ENCODE results near the gene MACROD2.

DNA sequence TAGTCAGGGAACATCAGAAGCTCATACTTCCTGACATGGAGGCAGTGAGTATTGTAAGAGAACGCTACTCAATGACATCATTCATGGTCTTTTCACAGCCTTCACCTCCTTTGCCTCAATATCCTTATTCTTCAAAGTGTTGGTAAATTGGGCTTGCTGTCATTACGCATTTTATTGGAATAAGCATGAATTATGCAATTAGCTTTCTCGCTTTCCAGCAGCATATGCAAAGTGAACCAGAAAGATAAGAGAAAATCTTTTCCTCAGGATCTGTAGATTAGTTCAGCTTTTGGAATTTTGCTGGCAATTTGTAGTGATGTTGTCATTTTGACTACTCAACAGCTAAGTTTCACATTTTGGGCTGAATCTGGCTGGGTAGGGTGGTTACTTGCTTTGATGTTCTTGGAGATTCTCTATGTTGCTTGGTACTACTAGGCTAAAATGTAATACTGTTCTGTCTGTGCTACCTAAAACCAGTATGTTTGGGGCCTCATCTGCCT lies 1565.8 kb downstream of the MACROD2 start:
- TF ChIP-seq, protein P1, sequence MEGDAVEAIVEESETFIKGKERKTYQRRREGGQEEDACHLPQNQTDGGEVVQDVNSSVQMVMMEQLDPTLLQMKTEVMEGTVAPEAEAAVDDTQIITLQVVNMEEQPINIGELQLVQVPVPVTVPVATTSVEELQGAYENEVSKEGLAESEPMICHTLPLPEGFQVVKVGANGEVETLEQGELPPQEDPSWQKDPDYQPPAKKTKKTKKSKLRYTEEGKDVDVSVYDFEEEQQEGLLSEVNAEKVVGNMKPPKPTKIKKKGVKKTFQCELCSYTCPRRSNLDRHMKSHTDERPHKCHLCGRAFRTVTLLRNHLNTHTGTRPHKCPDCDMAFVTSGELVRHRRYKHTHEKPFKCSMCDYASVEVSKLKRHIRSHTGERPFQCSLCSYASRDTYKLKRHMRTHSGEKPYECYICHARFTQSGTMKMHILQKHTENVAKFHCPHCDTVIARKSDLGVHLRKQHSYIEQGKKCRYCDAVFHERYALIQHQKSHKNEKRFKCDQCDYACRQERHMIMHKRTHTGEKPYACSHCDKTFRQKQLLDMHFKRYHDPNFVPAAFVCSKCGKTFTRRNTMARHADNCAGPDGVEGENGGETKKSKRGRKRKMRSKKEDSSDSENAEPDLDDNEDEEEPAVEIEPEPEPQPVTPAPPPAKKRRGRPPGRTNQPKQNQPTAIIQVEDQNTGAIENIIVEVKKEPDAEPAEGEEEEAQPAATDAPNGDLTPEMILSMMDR (IDR thresholded peaks at IDR 0.05; ENCODE audit: low read depth, low read length, missing input control): no peak
- TF ChIP-seq JUND (IDR thresholded peaks at IDR 0.05): no peak

Data from liver (tissue), 3 donors.